Esophagus muscularis mucosa (tissue), 4 donors: ENCODE results near the gene PARVB.

Experiments
- EP300 ChIP-seq: sonication (generic); formaldehyde crosslinking; IDR thresholded peaks from one replicate; pipeline ENCODE4 v1.6.1; 2017; ENCODE audit warnings: antibody characterized with exemption
- POLR2A ChIP-seq: fragments of 450-650 bp; IDR thresholded peaks from one replicate; pipeline ENCODE4 v1.6.1; 2017; ENCODE audit warnings: antibody characterized with exemption, moderate library complexity, mild to moderate bottlenecking, low read depth
- TF ChIP-seq, protein P1 (sequence below), 3 experiments: fragments of 200-600 bp in 2 of 3; fragments of 450-650 bp in 1 of 3; sonication (generic) in 2 of 3; IDR thresholded peaks; one replicate each; pipeline ENCODE4 v1.5.1; 2017 to 2019; ENCODE audit warnings: antibody characterized with exemption in 3 of 3, mild to moderate bottlenecking in 2 of 3, moderate library complexity in 1 of 3

DNA sequence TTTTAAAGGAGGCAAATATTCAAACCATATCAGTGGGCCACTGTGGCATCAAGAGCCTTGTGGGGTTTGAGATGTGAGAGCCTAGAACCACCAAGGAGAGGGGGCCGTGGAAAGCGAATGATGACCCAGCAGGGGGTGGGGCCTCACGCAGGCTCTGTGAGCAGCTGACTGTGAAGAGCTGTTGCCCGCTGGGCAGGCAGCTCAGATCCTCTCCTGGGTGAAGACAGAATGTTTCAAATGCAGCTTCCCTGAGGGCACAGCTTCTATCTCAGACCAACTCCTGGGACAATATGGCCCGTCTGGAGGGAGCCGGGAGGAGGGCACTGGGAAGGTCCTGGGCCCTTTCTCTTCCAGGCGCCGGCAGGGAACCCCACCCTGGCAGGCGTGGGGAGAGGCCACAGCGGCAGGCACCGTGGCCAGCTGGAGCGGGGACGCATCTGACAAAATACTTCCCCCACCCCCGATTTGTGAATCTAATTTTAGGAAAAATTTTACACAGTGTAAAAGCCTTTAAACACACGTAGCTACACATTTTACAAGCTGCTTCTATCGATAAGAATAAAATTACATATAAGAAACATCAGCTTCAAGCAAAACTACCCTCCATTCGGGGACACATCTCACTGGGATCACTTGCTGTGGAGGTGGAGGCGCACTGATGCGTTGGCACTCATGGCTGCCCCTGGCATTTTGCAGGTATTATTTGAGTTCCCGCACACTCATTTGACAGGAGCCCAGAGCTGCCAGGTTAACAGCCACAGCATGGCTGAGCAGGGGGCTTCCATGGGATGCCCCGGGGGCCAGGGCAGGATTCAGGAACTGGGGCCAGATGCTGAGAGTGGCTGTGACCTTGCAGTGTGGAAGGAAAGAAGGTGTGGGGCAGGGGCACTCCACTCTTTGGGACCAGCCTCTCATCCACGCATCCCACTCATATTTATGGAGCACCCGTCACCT is 196.9 kb downstream of the PARVB start:
- TF ChIP-seq, protein P1, sequence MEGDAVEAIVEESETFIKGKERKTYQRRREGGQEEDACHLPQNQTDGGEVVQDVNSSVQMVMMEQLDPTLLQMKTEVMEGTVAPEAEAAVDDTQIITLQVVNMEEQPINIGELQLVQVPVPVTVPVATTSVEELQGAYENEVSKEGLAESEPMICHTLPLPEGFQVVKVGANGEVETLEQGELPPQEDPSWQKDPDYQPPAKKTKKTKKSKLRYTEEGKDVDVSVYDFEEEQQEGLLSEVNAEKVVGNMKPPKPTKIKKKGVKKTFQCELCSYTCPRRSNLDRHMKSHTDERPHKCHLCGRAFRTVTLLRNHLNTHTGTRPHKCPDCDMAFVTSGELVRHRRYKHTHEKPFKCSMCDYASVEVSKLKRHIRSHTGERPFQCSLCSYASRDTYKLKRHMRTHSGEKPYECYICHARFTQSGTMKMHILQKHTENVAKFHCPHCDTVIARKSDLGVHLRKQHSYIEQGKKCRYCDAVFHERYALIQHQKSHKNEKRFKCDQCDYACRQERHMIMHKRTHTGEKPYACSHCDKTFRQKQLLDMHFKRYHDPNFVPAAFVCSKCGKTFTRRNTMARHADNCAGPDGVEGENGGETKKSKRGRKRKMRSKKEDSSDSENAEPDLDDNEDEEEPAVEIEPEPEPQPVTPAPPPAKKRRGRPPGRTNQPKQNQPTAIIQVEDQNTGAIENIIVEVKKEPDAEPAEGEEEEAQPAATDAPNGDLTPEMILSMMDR (IDR thresholded peaks at IDR 0.05): no peak
- TF ChIP-seq POLR2A (no peak), EP300 (no peak)
